Chondrocyte (in vitro differentiated cells): Measurements from ENCODE around the gene MECP2. TPM values are rescaled to one million over a fixed set of nuclear protein-coding genes. Genes with fewer than 3 reads are reported as not detected.

ENCODE experiments used
- DNase-seq: peaks from one replicate; pipeline ENCODE4 v3.0.0; 2021; ENCODE audit warnings: mixed read lengths, low spot score
- H3K27ac Mint-ChIP-seq: one replicate; pipeline ENCODE4 v1.8.0; 2021; ENCODE audit warnings: mild to moderate bottlenecking, moderate library complexity, mixed read lengths; ENCODE audit not compliant: unreplicated experiment
- H3K27me3 Mint-ChIP-seq: 2 replicates; pipeline ENCODE4 v1.8.0; 2021; ENCODE audit warnings: low read depth, mixed read lengths
- H3K36me3 Mint-ChIP-seq: 2 replicates; pipeline ENCODE4 v1.8.0; 2021; ENCODE audit warnings: low read depth, mixed read lengths
- H3K4me1 Mint-ChIP-seq: 2 replicates; pipeline ENCODE4 v1.8.0; 2021; ENCODE audit warnings: low read depth, mild to moderate bottlenecking, mixed read lengths
- H3K4me3 Mint-ChIP-seq: one replicate; pipeline ENCODE4 v1.8.0; 2021; ENCODE audit warnings: mild to moderate bottlenecking, moderate library complexity, mixed read lengths; ENCODE audit not compliant: unreplicated experiment
- H3K9me3 Mint-ChIP-seq: 2 replicates; pipeline ENCODE4 v1.8.0; 2021; ENCODE audit warnings: low read depth, mixed read lengths
- CTCF ChIP-seq: fragments of 200-600 bp; sonication (generic); IDR thresholded peaks from 2 replicates; pipeline ENCODE4 v1.5.0; 2021; ENCODE audit warnings: antibody characterized with exemption, mild to moderate bottlenecking, moderate library complexity
- total RNA-seq: library from RNA; stranded (reverse); gene quantifications from 3 replicates; pipeline ENCODE4 v1.2.1, GENCODE V29; 2021

The MECP2 gene
- total RNA-seq, 1 donor from 2014 or later: 32.3 TPM

GRCh38 chrX:154115071-154115470, 17.6 kb upstream of the MECP2 start:
- Mint-ChIP-seq H3K4me3 (no peak overlapping the region), H3K4me1 (no peaks in the 10 kb centered on the region), H3K9me3 (peaks cover 6% of the 10 kb centered on the region), H3K27ac (no peak overlapping the region), H3K27me3 (peaks cover 4% of the 10 kb centered on the region), H3K36me3 (peaks cover 1% of the 10 kb centered on the region)
- no peak for TF ChIP-seq CTCF
- no peak for DNase-seq

GRCh38 chrX:154114652-154115051, 17.1 kb upstream of the MECP2 start:
- H3K27ac Mint-ChIP-seq: no peak overlapping the region
- no peak for DNase-seq
- H3K4me1 Mint-ChIP-seq: no peaks in the 10 kb centered on the region
- no peak overlapping the region for H3K4me3 Mint-ChIP-seq
- peaks cover 5% of the 10 kb centered on the region for H3K9me3 Mint-ChIP-seq
- peaks cover 4% of the 10 kb centered on the region for H3K27me3 Mint-ChIP-seq
- no peak for TF ChIP-seq CTCF
- peaks cover 1% of the 10 kb centered on the region for H3K36me3 Mint-ChIP-seq

GRCh38 chrX:154113729-154114128, 16.2 kb upstream of the MECP2 start:
- no peak for TF ChIP-seq CTCF
- no peak overlapping the region for H3K27ac Mint-ChIP-seq
- peaks cover 1% of the 10 kb centered on the region for H3K36me3 Mint-ChIP-seq
- DNase-seq: no peak
- peaks cover 4% of the 10 kb centered on the region for H3K27me3 Mint-ChIP-seq
- no peak overlapping the region for H3K4me3 Mint-ChIP-seq
- H3K4me1 Mint-ChIP-seq: no peaks in the 10 kb centered on the region
- peaks cover 5% of the 10 kb centered on the region for H3K9me3 Mint-ChIP-seq

GRCh38 chrX:154098551-154098950, 1.0 kb upstream of the MECP2 start:
- no peak for DNase-seq
- Mint-ChIP-seq H3K27ac (no peak overlapping the region), H3K9me3 (peaks cover 3% of the 10 kb centered on the region), H3K36me3 (peaks cover 3% of the 10 kb centered on the region), H3K27me3 (no peaks in the 10 kb centered on the region), H3K4me3 (no peak overlapping the region), H3K4me1 (peaks cover 34% of the 10 kb centered on the region)
- no peak for TF ChIP-seq CTCF

GRCh38 chrX:154097003-154097588, 421 bp downstream of the MECP2 start:
- no peak for DNase-seq
- no peaks in the 10 kb centered on the region for H3K27me3 Mint-ChIP-seq

More at GRCh38 chrX:154097003-154097588, 421 bp downstream of the MECP2 start:
- peaks cover 44% of the 10 kb centered on the region for H3K4me1 Mint-ChIP-seq
- peaks cover 2% of the 10 kb centered on the region for H3K9me3 Mint-ChIP-seq
- peak overlapping the region; percentile 90 for H3K27ac Mint-ChIP-seq
- peak; percentile 22 for TF ChIP-seq CTCF
- peak overlapping the region; percentile 82 for H3K4me3 Mint-ChIP-seq
- H3K36me3 Mint-ChIP-seq: peaks cover 3% of the 10 kb centered on the region
